GM19193 (cell line): ENCODE results near the gene ELP5.

Source experiments
- POLR2A ChIP-seq: IDR thresholded peaks from 4 replicates; pipeline ENCODE4 v1.6.1; 2011; ENCODE audit not compliant: insufficient read depth, insufficient read length; ENCODE audit errors: extremely low read depth

The ELP5 gene

GRCh38 chr17:7238420-7239090 is 13.5 kb upstream of the ELP5 start:
- no peak for TF ChIP-seq POLR2A

GRCh38 chr17:7239091-7240027 is 12.7 kb upstream of the ELP5 start, which contains the start of gene PHF23:
Gene PHF23 (minus strand): TSS chr17:7239457. CDS start chr17:7239279, 178 bp downstream.
- no peak for TF ChIP-seq POLR2A

GRCh38 chr17:7240375-7240774 is 11.6 kb upstream of the ELP5 start:
- no peak for TF ChIP-seq POLR2A

- TF ChIP-seq POLR2A = no peak
Measured at GRCh38 chr17:7241090-7241733, 10.8 kb upstream of the ELP5 start.

GRCh38 chr17:7241783-7242716 is 10.0 kb upstream of the ELP5 start, which contains the start of gene GABARAP:
Gene GABARAP (minus strand): TSS chr17:7242449. CDS start chr17:7242330, 119 bp downstream.
- TF ChIP-seq POLR2A = peak; percentile 22

- peak; percentile 52 for TF ChIP-seq POLR2A
Measured at GRCh38 chr17:7242717-7243452, 9.1 kb upstream of the ELP5 start.

- no peak for TF ChIP-seq POLR2A
Measured at GRCh38 chr17:7243453-7243729, 8.6 kb upstream of the ELP5 start.

- no peak for TF ChIP-seq POLR2A
Measured at GRCh38 chr17:7246779-7247178, 5.2 kb upstream of the ELP5 start.

GRCh38 chr17:7248796-7249195 is 3.2 kb upstream of the ELP5 start:
- TF ChIP-seq POLR2A = no peak

GRCh38 chr17:7249214-7249613 is 2.8 kb upstream of the ELP5 start:
- TF ChIP-seq POLR2A = no peak

GRCh38 chr17:7249830-7250229 is 2.2 kb upstream of the ELP5 start:
- no peak for TF ChIP-seq POLR2A

- TF ChIP-seq POLR2A = no peak
Measured at GRCh38 chr17:7250695-7251627, 1.1 kb upstream of the ELP5 start.
